Uterus (tissue), 4 donors: ENCODE data around the gene HOXA3. TPM values are rescaled to one million over a fixed set of nuclear protein-coding genes. Genes with fewer than 3 reads are reported as not detected.

ENCODE experiments used
- DNase-seq, 2 donors: peaks; one replicate each; pipeline ENCODE4 v3.0.0-alpha.2; 2019 to 2020
- H3K27ac ChIP-seq, 2 donors: fragments of 200-600 bp; sonication (generic); 1 replicate in 1 of 2; 2 replicates in 1 of 2; pipeline ENCODE4 v1.5.1; 2016 to 2018
- H3K27me3 ChIP-seq, 2 donors: fragments of 200-600 bp; sonication (generic); one replicate each; pipeline ENCODE4 v1.5.1; 2018 to 2019; ENCODE audit warnings: control low read depth in 1 of 2
- H3K36me3 ChIP-seq, 2 donors: fragments of 200-600 bp; sonication (generic); one replicate each; pipeline ENCODE4 v1.5.1; 2019; ENCODE audit warnings: control low read depth in 1 of 2
- H3K4me1 ChIP-seq, 2 donors: fragments of 200-600 bp; sonication (generic); one replicate each; pipeline ENCODE4 v1.5.1; 2018 to 2019; ENCODE audit warnings: control low read depth in 1 of 2
- H3K4me3 ChIP-seq, 2 donors: fragments of 200-600 bp; sonication (generic); 1 replicate in 1 of 2; 2 replicates in 1 of 2; pipeline ENCODE4 v1.5.1; 2018 to 2019; ENCODE audit warnings: mild to moderate bottlenecking in 1 of 2
- H3K9me3 ChIP-seq, 2 donors: fragments of 200-600 bp; sonication (generic); one replicate each; pipeline ENCODE4 v1.5.1; 2019; ENCODE audit warnings: control low read depth in 1 of 2
- CTCF ChIP-seq, 4 experiments: fragments of 200-600 bp in 2 of 4; fragments of 450-650 bp in 2 of 4; sonication (generic) in 2 of 4; IDR thresholded peaks; one replicate each; pipeline ENCODE4 v1.5.1; 2016 to 2019; ENCODE audit warnings: antibody characterized with exemption in 4 of 4, mild to moderate bottlenecking in 2 of 4, moderate library complexity in 1 of 4
- POLR2A ChIP-seq, 2 donors: fragments of 450-650 bp; IDR thresholded peaks; one replicate each; pipeline ENCODE4 v1.6.1; 2016; ENCODE audit warnings: antibody characterized with exemption in 2 of 2, mild to moderate bottlenecking in 1 of 2, moderate library complexity in 1 of 2
- intact Hi-C: fragments of 100-400 bp; cut with DNase I; formaldehyde crosslinking; loops from one replicate; pipeline ENCODE4 v1.15.1; 2023; ENCODE audit warnings: low total_unique reads
- total RNA-seq, 4 donors: library from RNA; depleted of rRNA in 3 of 4; stranded (reverse); fragments of >200 nt in 3 of 4; gene quantifications; one replicate each; pipeline versions ENCODE4 v1.1.0 to v1.2.4, GENCODE V29; 2014 to 2023
- donor health status: DM: yes; HTN: yes; CAD: no.

Gene HOXA3
- total RNA-seq, 4 donors from 2014 or later, result 1.0 to 34.5 (median 19.0) TPM

GRCh38 chr7:27164045-27164366 lies 11.6 kb upstream of the HOXA3 start:
- H3K27me3 ChIP-seq, result no peaks in the 10 kb centered on the region
- intact Hi-C loops, result loop anchor here (5.0 kb wide), 1 partner anchor 307 kb away; no protein-coding TSS in a partner anchor
- H3K4me1 ChIP-seq, result no peaks in the 10 kb centered on the region
- no peaks in the 10 kb centered on the region for H3K36me3 ChIP-seq
- no peak for DNase-seq
- no peaks in the 10 kb centered on the region for H3K9me3 ChIP-seq
- peak overlapping the region; percentile 58 to 66 for H3K4me3 ChIP-seq
- TF ChIP-seq POLR2A (IDR thresholded peaks at IDR 0.05) (no peak), CTCF (IDR thresholded peaks at IDR 0.05) (no peak)
- peak overlapping the region; percentile 94 to 96 for H3K27ac ChIP-seq

- TF ChIP-seq CTCF (IDR thresholded peaks at IDR 0.05) (no peak), POLR2A (IDR thresholded peaks at IDR 0.05) (no peak)
- peak overlapping the region; percentile 58 to 66 for H3K4me3 ChIP-seq
- no peaks in the 10 kb centered on the region for H3K27me3 ChIP-seq
- intact Hi-C loops, result loop anchor here (5.0 kb wide), 1 partner anchor 306 kb away; no protein-coding TSS in a partner anchor
- H3K4me1 ChIP-seq, result no peaks in the 10 kb centered on the region
- no peaks in the 10 kb centered on the region for H3K36me3 ChIP-seq
- DNase-seq, result peak in 1 of 2 donors; percentile 19
- no peaks in the 10 kb centered on the region for H3K9me3 ChIP-seq
- peak overlapping the region; percentile 94 to 96 for H3K27ac ChIP-seq
Measured at GRCh38 chr7:27163288-27164044, 11.1 kb upstream of the HOXA3 start.

GRCh38 chr7:27162561-27163287 lies 10.3 kb upstream of the HOXA3 start:
- H3K27ac ChIP-seq, result peak overlapping the region; percentile 94 to 96
- no peak for DNase-seq
- no peaks in the 10 kb centered on the region for H3K36me3 ChIP-seq
- peak overlapping the region; percentile 58 to 66 for H3K4me3 ChIP-seq
- H3K27me3 ChIP-seq, result no peaks in the 10 kb centered on the region
- H3K9me3 ChIP-seq, result no peaks in the 10 kb centered on the region
- no peaks in the 10 kb centered on the region for H3K4me1 ChIP-seq
- intact Hi-C loops, result loop anchor here (5.0 kb wide), 1 partner anchor 305 kb away; no protein-coding TSS in a partner anchor
- TF ChIP-seq POLR2A (IDR thresholded peaks at IDR 0.05) (no peak), CTCF (IDR thresholded peaks at IDR 0.05) (no peak)

GRCh38 chr7:27161721-27162560 lies 9.6 kb upstream of the HOXA3 start:
- peak overlapping the region; percentile 49 to 66 for H3K4me3 ChIP-seq
- no peaks in the 10 kb centered on the region for H3K9me3 ChIP-seq
- H3K27me3 ChIP-seq, result no peaks in the 10 kb centered on the region
- H3K27ac ChIP-seq, result peak overlapping the region; percentile 94 to 96
- TF ChIP-seq CTCF (IDR thresholded peaks at IDR 0.05), result no peak
- intact Hi-C loops, result loop anchor here (5.0 kb wide), 1 partner anchor 305 kb away; no protein-coding TSS in a partner anchor
- peak; percentile 41 to 48 for DNase-seq
- no peaks in the 10 kb centered on the region for H3K36me3 ChIP-seq
- H3K4me1 ChIP-seq, result no peaks in the 10 kb centered on the region
